CD4-positive, alpha-beta T cell (primary cell): ENCODE measurements around the gene SIGLEC10. TPM values are rescaled to one million over a fixed set of nuclear protein-coding genes. Genes with fewer than 3 reads are reported as not detected.

ENCODE experiments used
- ATAC-seq: fragments of 200-7000 bp; cut with Tn5 transposase; one replicate; pipeline ENCODE4 v1.10.0; 2022; ENCODE audit warnings: mild to moderate bottlenecking; ENCODE audit not compliant: poor library complexity
- CTCF ChIA-PET: fragments of 350-600 bp; sonication (Branson Sonifier 250); formaldehyde crosslinking; loops from one replicate; lab custom pipeline; 2021; ENCODE audit warnings: antibody characterized with exemption, inconsistent platforms; lab: Charles Lee
- POLR2A ChIA-PET: fragments of 350-600 bp; sonication (Branson Sonifier 250); formaldehyde crosslinking; loops from one replicate; lab custom pipeline; 2021; ENCODE audit warnings: antibody characterized with exemption, inconsistent platforms; lab: Charles Lee
- DNase-seq, 14 experiments: peaks; one replicate each; pipeline ENCODE4 v3.0.0-alpha.2; 2013 to 2020; ENCODE audit warnings: mixed read lengths in 2 of 14
- H3K27ac ChIP-seq, 2 donors: one replicate each; pipeline versions ENCODE4 v1.5.1 to v1.7.0; 2013; ENCODE audit warnings: low read length in 2 of 2, low read depth in 1 of 2, mild to moderate bottlenecking in 1 of 2
- H3K27me3 ChIP-seq, 2 experiments: 1 replicate in 1 of 2; 2 replicates in 1 of 2; pipeline versions ENCODE4 v1.6.1 to v1.7.0; 2013; ENCODE audit warnings: low read length in 2 of 2, control low read depth in 1 of 2, mild to moderate bottlenecking in 1 of 2, moderate library complexity in 1 of 2; ENCODE audit not compliant: insufficient read depth in 2 of 2, control insufficient read depth in 1 of 2
- H3K36me3 ChIP-seq: one replicate; pipeline ENCODE4 v1.6.1; 2013; ENCODE audit warnings: low read length, control low read depth; ENCODE audit not compliant: insufficient read depth
- H3K4me1 ChIP-seq: one replicate; pipeline ENCODE4 v1.6.1; 2013; ENCODE audit warnings: low read length, control low read depth; ENCODE audit not compliant: insufficient read depth
- H3K4me3 ChIP-seq: one replicate; pipeline ENCODE4 v1.5.1; 2013; ENCODE audit warnings: mild to moderate bottlenecking, low read length, moderate library complexity
- H3K9me3 ChIP-seq, 2 experiments: 1 replicate in 1 of 2; 2 replicates in 1 of 2; pipeline versions ENCODE4 v1.6.1 to v1.7.0; 2013; ENCODE audit warnings: low read length in 2 of 2, mild to moderate bottlenecking in 2 of 2, control low read depth in 1 of 2, moderate library complexity in 1 of 2; ENCODE audit not compliant: control insufficient read depth in 1 of 2, insufficient read depth in 1 of 2
- H3K27ac Mint-ChIP-seq: one replicate; pipeline ENCODE4 v1.8.0; 2020; ENCODE audit warnings: mixed read lengths
- H3K27me3 Mint-ChIP-seq: one replicate; pipeline ENCODE4 v1.8.0; 2021; ENCODE audit warnings: mixed read lengths
- H3K36me3 Mint-ChIP-seq: one replicate; pipeline ENCODE4 v1.8.0; 2021; ENCODE audit warnings: low read depth, mixed read lengths
- H3K4me1 Mint-ChIP-seq: one replicate; pipeline ENCODE4 v1.8.0; 2021; ENCODE audit warnings: low read depth, mixed read lengths
- H3K4me3 Mint-ChIP-seq: one replicate; pipeline ENCODE4 v1.8.0; 2020; ENCODE audit warnings: mild to moderate bottlenecking, mixed read lengths
- H3K9me3 Mint-ChIP-seq: one replicate; pipeline ENCODE4 v1.8.0; 2020; ENCODE audit warnings: mixed read lengths
- intact Hi-C, 2 experiments: fragments of 100-400 bp; cut with DNase I in 1 of 2; cut with micrococcal nuclease in 1 of 2; formaldehyde crosslinking; loops; one replicate each; pipeline versions ENCODE4 v1.15.1 to v1.9.0; 2023 to 2025; cut with DNase I, micrococcal nuclease
- total RNA-seq, 174 experiments: library from RNA in 2 of 174; stranded (reverse) in 2 of 174; gene quantifications; one replicate each; pipeline ENCODE4 v1.2.3 and lab custom pipeline; 2021 to 2026
- TF ChIP-seq, protein P1 (sequence below): fragments of 200-600 bp; IDR thresholded peaks from one replicate; pipeline ENCODE4 v1.8.0; 2022; ENCODE audit warnings: antibody characterized with exemption, mild to moderate bottlenecking

The SIGLEC10 gene
- total RNA-seq, 2 experiments from 2014 or later: 0.39 to 0.58 TPM

- intact Hi-C loops: no loop called here
Measured at GRCh38 chr19:51382004-51382403, 35.4 kb downstream of the SIGLEC10 start.

DNA sequence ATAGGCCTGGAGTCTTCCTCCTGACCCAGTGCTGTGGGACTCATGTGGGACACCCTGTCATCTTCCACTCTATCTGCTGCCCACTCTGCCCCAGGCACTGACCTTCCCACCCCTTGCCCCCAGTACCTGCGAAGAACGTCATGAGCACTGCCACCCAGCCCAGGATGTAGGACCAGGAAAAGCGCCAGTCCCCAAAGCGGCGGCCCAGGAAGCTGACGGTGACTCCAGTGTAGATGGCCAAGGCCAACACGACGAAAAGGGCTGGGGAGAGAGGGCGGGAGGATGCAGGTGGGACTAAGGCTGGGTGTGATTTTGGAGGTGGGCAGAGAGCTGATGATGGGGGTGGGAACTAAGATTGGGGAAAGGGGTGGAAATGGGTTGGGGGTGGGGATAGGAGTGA lies 37.1 kb downstream of the SIGLEC10 start:
- no peak for ATAC-seq
- H3K4me3 ChIP-seq: no peak overlapping the region
- peaks cover 13% of the 10 kb centered on the region for H3K4me1 Mint-ChIP-seq
- H3K27ac ChIP-seq: no peak overlapping the region
- no peak for DNase-seq
- peaks cover 3% of the 10 kb centered on the region for H3K9me3 Mint-ChIP-seq
- no peaks in the 10 kb centered on the region for H3K36me3 Mint-ChIP-seq
- intact Hi-C loops: no loop called here
- CTCF ChIA-PET: no interaction called here
- POLR2A ChIA-PET: no interaction called here
- no peaks in the 10 kb centered on the region for H3K27me3 ChIP-seq
- H3K4me3 Mint-ChIP-seq: no peak overlapping the region
- H3K27ac Mint-ChIP-seq: no peak overlapping the region
- H3K27me3 Mint-ChIP-seq: no peaks in the 10 kb centered on the region
- TF ChIP-seq, protein P1, sequence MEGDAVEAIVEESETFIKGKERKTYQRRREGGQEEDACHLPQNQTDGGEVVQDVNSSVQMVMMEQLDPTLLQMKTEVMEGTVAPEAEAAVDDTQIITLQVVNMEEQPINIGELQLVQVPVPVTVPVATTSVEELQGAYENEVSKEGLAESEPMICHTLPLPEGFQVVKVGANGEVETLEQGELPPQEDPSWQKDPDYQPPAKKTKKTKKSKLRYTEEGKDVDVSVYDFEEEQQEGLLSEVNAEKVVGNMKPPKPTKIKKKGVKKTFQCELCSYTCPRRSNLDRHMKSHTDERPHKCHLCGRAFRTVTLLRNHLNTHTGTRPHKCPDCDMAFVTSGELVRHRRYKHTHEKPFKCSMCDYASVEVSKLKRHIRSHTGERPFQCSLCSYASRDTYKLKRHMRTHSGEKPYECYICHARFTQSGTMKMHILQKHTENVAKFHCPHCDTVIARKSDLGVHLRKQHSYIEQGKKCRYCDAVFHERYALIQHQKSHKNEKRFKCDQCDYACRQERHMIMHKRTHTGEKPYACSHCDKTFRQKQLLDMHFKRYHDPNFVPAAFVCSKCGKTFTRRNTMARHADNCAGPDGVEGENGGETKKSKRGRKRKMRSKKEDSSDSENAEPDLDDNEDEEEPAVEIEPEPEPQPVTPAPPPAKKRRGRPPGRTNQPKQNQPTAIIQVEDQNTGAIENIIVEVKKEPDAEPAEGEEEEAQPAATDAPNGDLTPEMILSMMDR: no peak
- no peaks in the 10 kb centered on the region for H3K36me3 ChIP-seq
- peaks cover 6 to 10% of the 10 kb centered on the region in 2 experiments for H3K9me3 ChIP-seq
- H3K4me1 ChIP-seq: peaks cover 16% of the 10 kb centered on the region

More at GRCh38 chr19:51382004-51382403, 35.4 kb downstream of the SIGLEC10 start:
- Histone ChIP-seq H3K36me3 (no peaks in the 10 kb centered on the region), H3K4me3 (no peak overlapping the region), H3K27ac (no peak overlapping the region), H3K4me1 (peaks cover 6% of the 10 kb centered on the region), H3K9me3 (peaks cover 6 to 10% of the 10 kb centered on the region in 2 experiments), H3K27me3 (no peaks in the 10 kb centered on the region)
- TF ChIP-seq, protein P1: no peak
- Mint-ChIP-seq H3K4me3 (no peak overlapping the region), H3K9me3 (peaks cover 3% of the 10 kb centered on the region), H3K36me3 (no peaks in the 10 kb centered on the region), H3K27ac (no peak overlapping the region), H3K27me3 (no peaks in the 10 kb centered on the region), H3K4me1 (no peaks in the 10 kb centered on the region)
- ChIA-PET POLR2A (no interaction called here), CTCF (no interaction called here)
- DNase-seq: no peak
- ATAC-seq: no peak

DNA sequence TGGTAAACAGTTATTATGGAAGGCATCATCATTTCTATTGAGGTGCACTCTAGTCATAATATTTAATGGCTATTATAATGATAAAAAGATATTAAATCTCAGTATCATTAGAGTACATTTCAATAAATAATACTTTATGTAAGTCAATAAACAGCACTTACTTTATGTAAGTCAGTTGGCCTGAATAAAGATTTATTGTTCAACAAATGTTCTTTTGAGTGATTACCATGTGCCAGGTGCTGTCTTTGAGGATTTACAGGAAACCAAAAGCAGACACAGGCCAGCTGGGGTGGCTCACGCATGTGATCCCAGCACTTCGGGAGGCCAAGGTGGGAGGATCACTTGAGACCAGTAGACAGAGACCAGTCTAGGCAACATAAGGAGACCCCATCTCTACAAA lies 40.0 kb downstream of the SIGLEC10 start:
- Mint-ChIP-seq H3K27me3 (no peaks in the 10 kb centered on the region), H3K27ac (no peak overlapping the region), H3K4me3 (no peak overlapping the region), H3K9me3 (peaks cover 3% of the 10 kb centered on the region), H3K4me1 (peaks cover 41% of the 10 kb centered on the region), H3K36me3 (no peaks in the 10 kb centered on the region)
- DNase-seq (no peak), ATAC-seq (no peak)
- no peaks in the 10 kb centered on the region for H3K36me3 ChIP-seq
- no peaks in the 10 kb centered on the region for H3K27me3 ChIP-seq
- H3K9me3 ChIP-seq: peaks cover 6 to 17% of the 10 kb centered on the region in 2 experiments
- CTCF ChIA-PET: no interaction called here
- peaks cover 44% of the 10 kb centered on the region for H3K4me1 ChIP-seq
- intact Hi-C loops: no loop called here
- H3K4me3 ChIP-seq: no peak overlapping the region
- TF ChIP-seq, protein P1: no peak
- POLR2A ChIA-PET: interaction anchor here (1.3 kb wide), 1 partner anchor 12 kb away, joined by 4 read pairs; the partner anchor contains the start of gene ETFB
- H3K27ac ChIP-seq: no peak overlapping the region
